T47D (cell line): ENCODE data around the gene BEND7.
A peak's percentile ranks its signal among the peaks of the same experiment; 100 is the strongest.
"Not testable (repeated sequence)": the region's sequence is repeated elsewhere in the genome, so short reads cannot be mapped to it uniquely, and the experiment has no call there.

Experiments
- DNase-seq, 2 experiments: peaks; one replicate each; pipeline versions ENCODE4 v3.0.0 to v3.0.0-alpha.2; 2011 to 2012; ENCODE audit warnings: low read depth in 1 of 2, low spot score in 1 of 2
- JUND ChIP-seq: IDR thresholded peaks from 2 replicates; pipeline ENCODE4 v1.6.1; 2012; ENCODE audit warnings: low read depth
- in situ Hi-C: cut with HindIII; loops from 2 replicates; pipeline ENCODE4 v1.10.0; 2016; ENCODE audit warnings: low sequenced_read_pairs, low pct_unique_long_range_greater_than_20kb

Gene BEND7

GRCh38 chr10:13420532-13421307 is 108.1 kb downstream of the BEND7 start:
- DNase-seq = no peak
- no peak for TF ChIP-seq JUND
- in situ Hi-C loops = no loop called here

GRCh38 chr10:13417459-13418126 is 111.2 kb downstream of the BEND7 start:
- no peak for TF ChIP-seq JUND
- in situ Hi-C loops = no loop called here
- no peak for DNase-seq

GRCh38 chr10:13416760-13417159 is 112.1 kb downstream of the BEND7 start:
- no peak for TF ChIP-seq JUND
- in situ Hi-C loops = no loop called here
- no peak for DNase-seq

- in situ Hi-C loops = no loop called here
- peak in 1 of 2 experiments; percentile 53 for DNase-seq
- TF ChIP-seq JUND = no peak
Observed at GRCh38 chr10:13414855-13415254, 114.0 kb downstream of the BEND7 start.

- no peak for DNase-seq
- in situ Hi-C loops = no loop called here
- no peak for TF ChIP-seq JUND
Observed at GRCh38 chr10:13414137-13414536, 114.7 kb downstream of the BEND7 start.

GRCh38 chr10:13412894-13413293 is 115.9 kb downstream of the BEND7 start:
- DNase-seq = no peak
- no peak for TF ChIP-seq JUND
- in situ Hi-C loops = no loop called here

GRCh38 chr10:13404791-13405190 is 124.0 kb downstream of the BEND7 start:
- DNase-seq = no peak
- in situ Hi-C loops = no loop called here
- no peak for TF ChIP-seq JUND

- no peak for TF ChIP-seq JUND
- no peak for DNase-seq
- in situ Hi-C loops = no loop called here
Observed at GRCh38 chr10:13404305-13404759, 124.5 kb downstream of the BEND7 start.

- peak in 1 of 2 experiments; percentile 30 for DNase-seq
- in situ Hi-C loops = not testable (repeated sequence)
Observed at GRCh38 chr10:13403426-13403825, 125.4 kb downstream of the BEND7 start.

GRCh38 chr10:13402021-13402420 is 126.8 kb downstream of the BEND7 start:
- no peak for DNase-seq
- TF ChIP-seq JUND = no peak
- in situ Hi-C loops = no loop called here

GRCh38 chr10:13401142-13401541 is 127.7 kb downstream of the BEND7 start:
- TF ChIP-seq JUND = no peak
- in situ Hi-C loops = no loop called here
- DNase-seq = no peak

GRCh38 chr10:13400196-13400965 is 128.4 kb downstream of the BEND7 start:
- no peak for TF ChIP-seq JUND
- DNase-seq = peak in 1 of 2 experiments; percentile 33
- in situ Hi-C loops = no loop called here

GRCh38 chr10:13399752-13400151 is 129.1 kb downstream of the BEND7 start:
- in situ Hi-C loops = no loop called here
- TF ChIP-seq JUND = no peak
- DNase-seq = peak in 1 of 2 experiments; percentile 36
